Central memory CD8-positive, alpha-beta T cell (primary cell): ENCODE results near the gene EXOC3.
"Not testable (repeated sequence)": the region's sequence is repeated elsewhere in the genome, so short reads cannot be mapped to it uniquely, and the experiment has no call there.

ENCODE experiments used
- ATAC-seq: fragments of 150-1000 bp; cut with Tn5 transposase; replicated peaks from 2 replicates; pipeline ENCODE4 v1.10.0; 2022; ENCODE audit warnings: mild to moderate bottlenecking, moderate FRiP score, moderate number of reproducible peaks; ENCODE audit not compliant: poor library complexity, severe bottlenecking; ENCODE audit errors: extremely low read depth
- DNase-seq, 2 donors: peaks; one replicate each; pipeline ENCODE4 v3.0.0; 2021; ENCODE audit warnings: low spot score in 2 of 2
- H3K27ac Mint-ChIP-seq: one replicate; pipeline ENCODE4 v1.8.0; 2022; ENCODE audit warnings: low read depth, mild to moderate bottlenecking, moderate library complexity, mixed read lengths
- H3K27me3 Mint-ChIP-seq: one replicate; pipeline ENCODE4 v1.8.0; 2022; ENCODE audit warnings: mixed read lengths
- H3K36me3 Mint-ChIP-seq: one replicate; pipeline ENCODE4 v1.8.0; 2022; ENCODE audit warnings: mild to moderate bottlenecking, moderate library complexity, mixed read lengths; ENCODE audit not compliant: insufficient read depth
- H3K4me1 Mint-ChIP-seq: one replicate; pipeline ENCODE4 v1.8.0; 2022; ENCODE audit warnings: mixed read lengths
- H3K4me3 Mint-ChIP-seq: one replicate; pipeline ENCODE4 v1.8.0; 2022; ENCODE audit warnings: mild to moderate bottlenecking, moderate library complexity, mixed read lengths
- H3K9me3 Mint-ChIP-seq: one replicate; pipeline ENCODE4 v1.8.0; 2022; ENCODE audit warnings: mixed read lengths

Gene EXOC3

DNA sequence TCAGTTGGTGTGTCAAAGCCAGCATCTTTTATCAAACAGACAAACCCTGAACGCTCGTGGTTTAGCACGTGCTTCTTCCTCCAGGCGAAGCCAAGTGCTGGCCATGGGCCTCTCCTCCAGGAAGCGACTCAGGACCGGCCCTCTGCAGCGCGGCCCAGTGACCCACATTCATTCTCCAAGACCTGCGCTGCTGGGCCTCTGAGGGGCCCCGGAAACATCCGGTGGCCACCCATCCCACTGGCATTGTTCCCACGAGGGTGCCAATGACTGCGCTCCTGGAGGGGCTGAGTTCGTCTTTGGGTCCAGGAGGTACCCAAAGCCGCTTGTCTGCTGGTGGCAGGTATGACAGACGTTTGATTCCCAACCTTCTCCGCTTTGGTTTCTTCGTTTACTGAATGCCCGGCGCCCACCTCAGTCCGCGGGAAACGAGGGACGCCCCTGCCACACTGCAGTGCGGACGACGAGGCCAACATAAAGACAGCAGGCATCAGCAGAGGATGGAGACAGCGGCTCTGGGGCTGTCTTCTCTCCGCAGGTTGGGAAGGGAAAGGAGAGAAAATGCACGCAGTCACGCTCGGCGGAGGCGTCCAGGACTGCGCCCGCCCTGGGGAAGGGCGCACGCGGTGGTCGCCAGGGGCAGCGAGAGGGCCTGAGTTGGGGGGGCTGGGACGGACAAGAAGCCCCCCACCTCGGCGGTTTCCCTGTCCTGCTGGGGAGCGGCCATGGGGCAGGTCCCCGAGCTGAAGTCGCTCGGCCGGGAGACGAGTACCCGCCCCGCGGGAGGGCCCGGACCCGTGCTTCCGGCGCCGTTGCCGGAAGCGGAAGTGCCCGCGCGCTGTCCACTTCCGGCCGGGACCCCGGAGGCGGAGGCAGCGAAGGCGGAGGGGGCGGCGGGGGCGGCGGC is at the start of gene EXOC3:
Gene EXOC3, plus strand, starts transcription at position 842 of the 904 bp plus-strand sequence. CDS start 3,030 bp downstream, outside the sequence.
- DNase-seq, result peak; percentile 44 to 58
- peaks cover 19% of the 10 kb centered on the region for H3K36me3 Mint-ChIP-seq

DNA sequence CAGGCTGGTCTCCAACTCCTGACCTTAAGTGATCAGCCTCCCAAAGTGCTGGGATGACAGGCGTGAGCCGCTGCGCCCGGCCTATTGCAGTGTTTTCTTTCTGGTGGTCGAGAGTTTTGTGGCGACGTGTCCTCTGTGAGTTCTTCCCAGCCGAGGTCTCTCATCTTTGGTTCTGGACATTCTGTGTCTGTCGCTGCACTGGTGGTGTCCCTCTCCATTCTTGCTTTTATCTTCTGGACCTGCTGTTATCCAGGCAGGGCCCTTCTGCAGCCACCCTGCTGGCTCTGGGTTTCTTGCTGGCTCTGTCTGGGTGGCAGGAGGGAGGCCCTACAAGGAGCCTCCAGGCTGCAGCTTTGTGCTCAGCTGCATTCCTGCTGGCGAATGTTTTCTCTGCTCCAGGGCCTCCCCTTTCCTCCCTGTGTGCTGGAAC is 49.1 kb upstream of the EXOC3 start:
- peaks cover 12% of the 10 kb centered on the region for H3K4me1 Mint-ChIP-seq
- ATAC-seq (no peak), DNase-seq (peak; percentile 6 to 7)
- H3K27ac Mint-ChIP-seq, result peak overlapping the region; percentile 17
- no peak overlapping the region for H3K4me3 Mint-ChIP-seq
- H3K27me3 Mint-ChIP-seq, result no peaks in the 10 kb centered on the region
- H3K36me3 Mint-ChIP-seq, result peaks cover 3% of the 10 kb centered on the region
- H3K9me3 Mint-ChIP-seq, result no peaks in the 10 kb centered on the region

More for the DNA sequence above, at the start of gene EXOC3:
- Mint-ChIP-seq H3K27me3 (no peaks in the 10 kb centered on the region), H3K4me1 (peaks cover 27% of the 10 kb centered on the region), H3K9me3 (no peaks in the 10 kb centered on the region), H3K27ac (peak within 1 kb of the TSS; percentile 96), H3K4me3 (peak within 1 kb of the TSS; percentile 96)
- peak; percentile 88 for ATAC-seq

DNA sequence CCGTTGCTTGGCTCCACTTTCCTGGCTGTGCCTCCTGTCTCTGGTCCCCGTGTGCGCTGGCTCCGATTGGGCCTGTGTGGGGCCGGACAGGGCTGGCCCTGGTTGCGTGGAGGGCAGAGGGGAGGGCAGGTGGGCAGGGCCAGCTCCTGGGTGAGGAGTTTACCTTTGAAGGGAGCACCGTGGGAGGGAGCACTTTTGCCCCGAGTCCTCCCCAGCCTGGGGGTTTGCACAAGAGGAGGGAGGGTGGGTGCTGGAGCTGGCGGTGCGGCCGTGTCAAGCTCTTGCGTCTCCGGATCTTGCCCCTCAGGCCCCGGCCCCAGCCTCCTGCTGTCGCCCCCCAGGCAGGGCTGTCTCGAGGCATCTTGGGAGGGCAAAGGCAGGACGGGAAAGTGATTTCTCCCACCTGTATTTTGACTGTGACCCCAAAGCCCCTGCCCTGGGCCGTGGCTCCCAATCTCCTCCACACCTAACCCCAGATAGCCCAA is 48.3 kb upstream of the EXOC3 start:
- Mint-ChIP-seq H3K27me3 (no peaks in the 10 kb centered on the region), H3K27ac (no peak overlapping the region), H3K4me1 (peaks cover 12% of the 10 kb centered on the region), H3K36me3 (peaks cover 3% of the 10 kb centered on the region), H3K4me3 (no peak overlapping the region), H3K9me3 (no peaks in the 10 kb centered on the region)
- ATAC-seq (no peak), DNase-seq (peak in 1 of 2 donors; percentile 7)

DNA sequence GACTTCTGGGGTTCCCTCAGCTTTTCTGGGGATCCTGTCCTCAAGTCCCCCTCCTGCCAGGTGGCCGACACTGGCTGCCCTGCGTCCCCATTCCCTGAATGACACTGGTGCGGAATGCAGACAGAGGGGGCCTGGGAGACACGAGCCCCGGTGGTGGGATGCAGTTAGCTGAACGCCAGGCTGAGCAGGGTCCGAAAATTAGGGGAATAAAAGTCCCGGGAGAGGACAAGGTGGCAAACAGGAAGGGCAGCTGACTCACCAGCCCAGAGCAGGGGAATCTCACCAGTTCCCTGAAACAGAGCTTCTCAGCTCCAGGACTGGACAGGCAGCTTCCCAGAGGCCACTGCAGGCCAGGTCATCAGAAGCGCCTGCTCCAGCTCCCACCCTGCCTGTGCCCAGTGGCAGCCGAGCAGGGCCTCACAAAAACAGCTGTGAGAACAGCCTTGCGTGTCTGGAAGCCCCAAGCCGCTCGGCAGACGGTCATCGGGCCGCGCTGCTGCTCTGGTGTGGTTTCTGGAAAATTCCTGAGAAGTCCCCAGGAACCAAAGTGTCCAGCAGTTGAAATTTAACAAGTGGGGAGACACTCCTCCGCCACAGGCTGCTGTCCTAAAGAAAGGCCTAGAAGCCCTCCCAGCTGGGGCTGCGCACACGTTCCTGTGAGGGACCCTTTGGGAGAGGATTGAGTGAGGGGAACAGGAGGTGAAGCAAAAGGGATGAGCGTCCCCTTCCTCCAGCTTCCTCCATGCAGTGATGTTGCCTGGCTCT is 47.6 kb upstream of the EXOC3 start:
- H3K4me1 Mint-ChIP-seq, result peaks cover 12% of the 10 kb centered on the region
- no peak overlapping the region for H3K27ac Mint-ChIP-seq
- DNase-seq (peak in 1 of 2 donors; percentile 4), ATAC-seq (no peak)
- H3K9me3 Mint-ChIP-seq, result no peaks in the 10 kb centered on the region
- H3K27me3 Mint-ChIP-seq, result peaks cover 5% of the 10 kb centered on the region
- H3K36me3 Mint-ChIP-seq, result peaks cover 3% of the 10 kb centered on the region
- H3K4me3 Mint-ChIP-seq, result no peak overlapping the region

DNA sequence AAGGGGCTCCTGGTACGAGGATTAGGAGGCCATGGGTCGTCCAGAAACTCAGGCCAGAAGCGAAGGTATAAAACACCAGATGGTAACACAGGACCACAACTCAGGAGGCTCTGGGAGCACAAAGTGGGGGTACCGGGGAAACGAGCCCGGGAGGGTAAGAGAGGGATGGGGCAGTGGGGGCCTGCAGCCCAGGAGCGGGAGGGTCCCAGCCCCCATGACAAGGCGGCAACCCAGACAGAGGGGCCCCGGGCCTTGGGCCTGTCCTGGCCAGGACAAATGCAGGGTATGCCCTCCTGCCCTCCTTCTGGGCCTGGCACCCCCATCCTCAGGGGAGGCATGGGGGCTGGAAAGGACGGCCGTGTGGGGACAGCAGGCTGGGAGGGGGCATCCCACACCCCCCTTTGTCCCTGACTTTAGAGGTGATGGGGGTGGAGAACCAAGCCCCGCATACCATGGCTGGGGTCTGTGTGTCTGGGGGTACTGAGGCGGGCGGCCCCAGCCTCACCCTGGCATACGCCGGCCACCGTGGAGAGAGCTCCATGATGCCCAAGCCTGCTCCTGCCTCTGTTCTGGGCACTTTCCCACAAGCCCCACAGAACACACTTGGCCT is 47.0 kb upstream of the EXOC3 start:
- Mint-ChIP-seq H3K9me3 (no peaks in the 10 kb centered on the region), H3K4me3 (no peak overlapping the region), H3K27me3 (peaks cover 12% of the 10 kb centered on the region), H3K36me3 (peaks cover 3% of the 10 kb centered on the region), H3K4me1 (peaks cover 12% of the 10 kb centered on the region), H3K27ac (no peak overlapping the region)
- DNase-seq (peak in 1 of 2 donors; percentile 8), ATAC-seq (no peak)

DNA sequence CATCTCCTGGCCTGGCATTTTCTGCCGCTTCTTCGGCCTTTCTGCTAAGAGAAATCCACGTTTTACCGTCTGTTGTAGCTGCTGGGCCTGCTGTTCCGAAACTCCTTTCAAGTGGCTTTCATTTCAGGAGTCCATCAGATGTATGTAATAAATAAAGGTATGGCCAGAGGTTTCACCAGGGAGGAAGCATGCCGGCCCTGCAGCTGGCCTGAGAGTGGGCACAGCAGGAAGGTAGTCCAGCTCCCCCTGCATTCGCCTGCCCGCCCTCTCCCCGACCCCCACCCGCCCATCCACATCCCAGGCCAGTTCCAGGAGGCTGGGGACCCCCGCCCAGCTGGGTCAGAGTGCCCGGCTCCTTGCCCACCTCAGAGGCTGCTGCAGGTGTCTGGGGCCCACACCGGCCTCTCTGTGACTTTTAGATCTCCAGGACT is 46.4 kb upstream of the EXOC3 start:
- H3K36me3 Mint-ChIP-seq, result peaks cover 2% of the 10 kb centered on the region
- peaks cover 17% of the 10 kb centered on the region for H3K27me3 Mint-ChIP-seq
- no peak for DNase-seq
- peaks cover 12% of the 10 kb centered on the region for H3K4me1 Mint-ChIP-seq
- no peak for ATAC-seq
- no peaks in the 10 kb centered on the region for H3K9me3 Mint-ChIP-seq
- no peak overlapping the region for H3K27ac Mint-ChIP-seq
- no peak overlapping the region for H3K4me3 Mint-ChIP-seq

DNA sequence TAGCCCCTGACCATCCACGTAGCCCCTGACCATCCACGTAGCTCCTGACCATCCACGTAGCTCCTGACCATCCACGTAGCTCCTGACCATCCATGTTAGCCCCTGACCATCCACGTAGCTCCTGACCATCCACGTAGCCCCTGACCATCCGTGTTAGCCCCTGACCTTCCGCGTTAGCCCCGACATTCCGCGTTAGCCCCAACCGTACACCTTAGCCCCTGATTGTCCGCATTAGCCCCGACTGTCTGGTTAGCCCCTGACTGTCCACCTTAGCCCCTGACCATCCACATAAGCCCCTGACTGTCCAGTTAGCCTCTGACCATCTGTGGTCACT is 44.9 kb upstream of the EXOC3 start:
- not testable (repeated sequence) for H3K36me3 Mint-ChIP-seq, H3K9me3 Mint-ChIP-seq, H3K27ac Mint-ChIP-seq, DNase-seq, H3K4me1 Mint-ChIP-seq, ATAC-seq, H3K4me3 Mint-ChIP-seq
- H3K27me3 Mint-ChIP-seq, result peaks cover 32% of the 10 kb centered on the region

DNA sequence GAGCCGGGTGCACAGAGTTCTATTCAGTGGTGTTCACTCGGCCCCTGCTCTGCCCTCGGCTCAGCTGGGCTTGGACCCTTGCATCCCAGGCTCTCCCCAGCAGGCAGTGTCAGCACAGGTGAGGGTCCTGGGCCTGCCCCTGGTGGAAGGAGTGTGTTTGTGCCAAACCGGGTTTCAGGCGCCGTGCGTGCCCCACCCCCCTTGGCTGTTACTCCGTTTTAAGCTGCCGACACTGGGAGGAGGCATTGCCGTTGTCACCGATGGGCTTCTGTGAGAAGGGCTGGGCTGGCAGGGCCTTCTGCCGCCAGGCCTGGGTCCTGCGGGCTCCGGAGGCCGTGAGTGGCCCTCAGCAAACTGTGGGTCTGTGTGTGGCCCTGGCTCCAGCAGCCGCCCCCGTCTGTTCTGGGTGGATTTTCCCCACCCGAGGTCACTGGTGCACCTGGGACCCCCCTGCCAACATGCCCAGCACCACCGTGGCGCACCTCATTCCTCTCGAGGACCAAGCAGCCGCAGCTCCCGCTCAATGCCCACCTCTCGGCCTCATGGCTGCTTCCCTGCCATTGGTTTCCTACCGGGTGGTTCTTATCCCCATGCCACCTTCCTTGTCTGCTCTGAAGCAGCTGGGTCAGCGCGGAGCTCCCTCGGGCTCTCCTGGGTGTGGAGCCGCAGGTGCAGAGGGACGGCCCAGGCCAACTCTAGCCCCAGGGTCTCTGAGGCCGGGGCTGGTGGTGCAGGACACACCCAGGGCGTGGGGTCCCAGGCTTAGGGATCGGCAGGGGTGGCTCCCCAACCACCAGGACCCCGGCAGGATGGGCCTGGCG is 44.3 kb upstream of the EXOC3 start:
- no peaks in the 10 kb centered on the region for H3K9me3 Mint-ChIP-seq
- ATAC-seq (no peak), DNase-seq (peak in 1 of 2 donors; percentile 7)
- H3K27me3 Mint-ChIP-seq, result peaks cover 38% of the 10 kb centered on the region
- H3K27ac Mint-ChIP-seq, result no peak overlapping the region
- no peak overlapping the region for H3K4me3 Mint-ChIP-seq
- H3K4me1 Mint-ChIP-seq, result no peaks in the 10 kb centered on the region
- H3K36me3 Mint-ChIP-seq, result no peaks in the 10 kb centered on the region

DNA sequence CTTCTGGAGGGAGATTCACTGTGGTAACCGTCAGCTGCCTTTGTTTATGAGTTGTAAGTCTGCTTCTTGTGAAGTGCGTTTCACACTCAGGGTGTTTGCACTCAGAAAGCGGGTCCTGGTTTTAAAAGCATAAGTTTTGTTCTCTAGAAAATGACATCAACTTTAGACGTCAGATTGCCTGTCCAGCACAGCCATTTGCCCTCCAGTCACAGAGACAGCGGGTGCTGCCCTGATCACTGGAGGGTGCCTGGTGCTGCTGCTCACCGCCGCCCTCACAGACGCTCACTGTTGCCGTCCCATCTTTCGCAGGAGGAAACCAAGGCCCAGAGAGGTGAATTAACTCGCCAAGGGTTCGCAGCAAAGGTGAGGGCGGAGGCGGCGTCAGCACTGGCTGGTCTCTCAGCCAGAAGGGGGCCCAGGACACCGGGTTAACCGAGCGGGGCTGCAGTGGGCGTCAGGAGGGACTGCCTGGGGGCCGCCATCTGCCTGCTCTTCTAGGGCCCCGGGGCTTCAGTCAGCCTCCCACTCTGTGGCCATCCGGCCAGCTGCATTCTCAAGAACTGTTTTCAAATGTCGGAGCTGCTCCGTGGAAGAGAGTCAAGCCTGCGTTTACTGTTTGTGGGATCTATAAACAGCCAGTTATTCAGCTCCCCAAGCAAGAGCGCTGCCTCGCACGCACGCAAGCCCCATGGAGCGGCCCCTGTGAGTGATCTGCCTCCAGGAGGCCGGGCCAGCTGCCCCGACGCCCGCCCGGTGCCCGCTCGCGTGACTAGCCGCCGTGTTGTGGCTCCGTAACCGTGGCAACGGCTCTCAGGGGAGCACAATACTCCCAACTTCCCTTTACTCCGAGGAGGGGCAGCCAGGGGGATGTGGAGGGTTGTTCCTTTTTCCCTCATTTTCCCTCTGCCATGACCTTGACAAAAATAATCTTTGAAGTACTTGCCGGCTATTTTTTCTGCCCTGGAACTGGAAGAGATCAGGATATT is 43.4 kb upstream of the EXOC3 start:
- Mint-ChIP-seq H3K9me3 (no peaks in the 10 kb centered on the region), H3K4me3 (no peak overlapping the region), H3K36me3 (no peaks in the 10 kb centered on the region), H3K27ac (no peak overlapping the region), H3K4me1 (no peaks in the 10 kb centered on the region), H3K27me3 (peaks cover 47% of the 10 kb centered on the region)
- ATAC-seq, result no peak
- DNase-seq, result peak in 1 of 2 donors; percentile 12

DNA sequence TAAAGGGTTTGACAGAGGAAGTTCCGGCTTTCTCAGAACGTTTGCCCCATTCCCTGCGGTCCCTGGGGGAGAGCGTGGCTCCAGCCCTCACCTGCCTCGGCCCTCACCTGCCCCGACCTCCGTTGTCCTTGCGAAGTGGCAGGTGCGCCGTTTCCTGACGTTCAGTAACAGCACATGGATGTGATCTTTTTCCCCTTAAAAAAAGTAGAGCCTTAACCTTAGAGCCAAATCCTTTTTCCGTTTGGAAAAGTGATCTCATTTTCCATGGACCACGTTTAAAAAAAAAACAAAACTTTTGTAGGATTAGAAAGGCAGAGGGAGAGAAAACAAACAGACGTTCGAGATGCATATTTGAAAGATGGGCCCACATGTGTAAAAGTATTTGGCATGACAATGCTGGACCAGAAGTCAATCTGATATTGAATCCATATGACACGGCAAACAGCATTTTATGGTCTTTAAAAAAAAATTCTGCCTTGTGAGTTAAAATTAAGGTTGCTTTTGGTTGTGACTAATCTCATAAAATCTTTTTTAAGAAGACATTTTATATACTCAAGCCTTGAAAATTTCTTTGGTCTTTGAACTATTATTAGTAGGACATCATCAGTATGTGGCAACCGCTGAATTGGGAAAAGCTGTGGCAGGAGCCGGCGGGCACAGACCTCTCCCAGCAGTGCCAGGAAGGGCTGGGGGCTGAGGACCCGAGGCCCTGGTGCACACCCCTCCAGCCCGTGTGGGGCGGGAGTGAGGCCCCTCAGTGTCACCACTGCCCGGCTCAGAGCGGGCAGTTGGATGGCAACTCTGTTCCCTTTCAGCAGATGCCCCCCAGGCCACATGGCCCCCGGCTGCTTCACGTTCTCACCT is 42.5 kb upstream of the EXOC3 start:
- Mint-ChIP-seq H3K27ac (no peak overlapping the region), H3K4me3 (no peak overlapping the region), H3K9me3 (no peaks in the 10 kb centered on the region), H3K4me1 (no peaks in the 10 kb centered on the region), H3K27me3 (peaks cover 53% of the 10 kb centered on the region), H3K36me3 (no peaks in the 10 kb centered on the region)
- DNase-seq (peak in 1 of 2 donors; percentile 1), ATAC-seq (no peak)
